Adipose tissue (tissue), 3 donors: Measurements from ENCODE around the gene SMARCB1. TPM values are rescaled to one million over a fixed set of nuclear protein-coding genes. Genes with fewer than 3 reads are reported as not detected.
"Not testable (repeated sequence)": the region's sequence is repeated elsewhere in the genome, so short reads cannot be mapped to it uniquely, and the experiment has no call there.

Experiments
- H3K27ac ChIP-seq: one replicate; pipeline ENCODE4 v1.5.1; 2013; ENCODE audit warnings: low read depth, low read length
- WGBS, 3 donors: extraction: QIAGEN DNeasy Blood & Tissue Kit; methylation state at CpG; one replicate each; pipeline ENCODE4 v1.1.7; 2013; 5-methylcytosine and 5-hydroxymethylcytosine counted together
- polyA plus RNA-seq, 3 donors: library from polyadenylated mRNA; stranded (reverse); fragments of 200-250 nt; gene quantifications; one replicate each; pipeline ENCODE4 v1.2.3, GENCODE V29; 2013
- donor health status: healthy with polysubstance abuse.
- donor health status: Bipolar disorder and iron deficiency.
- donor health status: healthy.

SMARCB1 gene
- polyA plus RNA-seq, 3 donors, result 33.5 to 50.1 (median 38.6) TPM

GRCh38 chr22:23847991-23848864, 61.5 kb downstream of the SMARCB1 start:
- no peak overlapping the region for H3K27ac ChIP-seq
- WGBS, 3 donors, result 83 to 85% (median 84%) methylated on average over 24 of the region's 24 CpGs

- WGBS, 3 donors, result 24 to 26% (median 25%) methylated on average over 59 to 62 of the region's 62 CpGs
- no peak overlapping the region for H3K27ac ChIP-seq
These were observed 62.5 kb downstream of the SMARCB1 start for GRCh38 chr22:23849009-23850006.

DNA sequence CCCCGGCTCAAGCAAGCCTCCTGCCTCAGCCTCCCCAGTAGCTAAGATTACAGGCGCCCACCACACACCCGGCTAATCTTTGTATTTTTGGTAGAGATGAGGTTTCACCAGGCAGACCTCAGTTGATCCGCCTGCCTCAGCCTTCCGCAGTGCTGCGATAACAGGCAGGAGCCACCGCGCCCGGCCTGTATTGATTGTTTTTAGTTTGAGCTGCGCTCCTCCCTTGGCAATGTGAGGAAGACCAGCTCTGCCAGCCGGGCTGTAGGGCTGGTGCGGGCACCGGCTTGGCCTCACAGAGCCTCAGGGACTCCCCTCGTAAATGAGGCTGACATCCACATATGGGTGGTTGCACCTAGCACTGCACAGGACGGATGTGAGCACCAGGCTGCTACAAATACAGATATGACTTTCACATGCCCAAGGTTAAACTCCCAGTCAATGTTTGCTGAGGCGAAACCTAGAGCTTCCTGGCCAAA, 63.4 kb downstream of the SMARCB1 start:
- H3K27ac ChIP-seq, result no peak overlapping the region
- 29 to 86% (median 82%) methylated on average over 16 of the region's 16 CpGs for WGBS, 3 donors

DNA sequence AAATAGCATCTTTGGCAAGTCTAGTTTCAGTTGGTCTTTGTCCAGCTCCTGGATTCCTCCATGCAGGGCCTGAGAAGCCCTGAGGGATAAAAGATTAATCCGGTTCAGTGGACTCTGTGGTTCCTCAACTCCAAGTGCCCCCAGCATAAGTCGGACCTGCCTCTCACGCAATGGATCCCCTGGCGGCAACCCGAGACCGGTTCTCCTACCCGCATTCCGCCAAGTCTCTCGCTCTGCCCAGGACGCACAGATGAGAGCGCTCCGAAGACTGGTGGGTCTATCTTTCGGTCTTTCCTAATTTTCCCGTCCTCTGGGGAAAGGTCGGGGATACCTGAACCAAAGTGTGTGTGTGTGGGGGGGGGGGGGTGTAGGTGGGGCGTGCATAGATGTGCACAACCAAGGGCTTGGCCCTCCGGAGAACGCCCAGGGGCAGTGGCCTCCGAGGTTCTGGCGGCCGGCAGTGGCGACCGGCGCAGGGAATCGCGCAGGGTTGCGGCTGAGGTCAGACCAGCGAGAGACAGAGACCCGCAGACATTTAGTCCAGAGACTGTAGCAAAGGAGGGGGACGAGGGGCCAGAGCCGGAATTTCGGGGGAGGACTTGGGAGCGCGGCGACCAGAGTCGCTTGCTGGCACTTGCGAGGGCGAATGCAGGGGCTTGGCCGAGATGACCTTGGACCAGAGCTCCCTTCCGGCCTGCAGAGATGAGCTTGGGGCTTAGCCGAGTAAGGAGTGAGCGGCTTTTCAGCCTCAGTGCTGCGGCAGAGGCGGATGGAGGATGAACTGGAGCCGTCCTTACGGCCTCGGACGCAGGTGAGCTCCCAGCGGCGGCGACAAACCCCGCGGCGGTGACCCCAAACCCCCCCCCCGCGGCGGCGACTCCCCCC, 70.2 kb downstream of the SMARCB1 start:
- peak overlapping the region; percentile 64 for H3K27ac ChIP-seq
- 4 to 7% (median 6%) methylated on average over 56 to 58 of the region's 58 CpGs for WGBS, 3 donors

- 0 to 1% (median 1%) methylated on average over 58 to 60 of the region's 60 CpGs for WGBS, 3 donors
- H3K27ac ChIP-seq, result peak within 1 kb of the TSS; percentile 64
These were observed 71.1 kb downstream of the SMARCB1 start, which contains the start of gene SLC2A11 for GRCh38 chr22:23857606-23858483. TSS of gene SLC2A11 (plus strand) at chr22:23857875. CDS start at chr22:23858000, 125 bp downstream.

DNA sequence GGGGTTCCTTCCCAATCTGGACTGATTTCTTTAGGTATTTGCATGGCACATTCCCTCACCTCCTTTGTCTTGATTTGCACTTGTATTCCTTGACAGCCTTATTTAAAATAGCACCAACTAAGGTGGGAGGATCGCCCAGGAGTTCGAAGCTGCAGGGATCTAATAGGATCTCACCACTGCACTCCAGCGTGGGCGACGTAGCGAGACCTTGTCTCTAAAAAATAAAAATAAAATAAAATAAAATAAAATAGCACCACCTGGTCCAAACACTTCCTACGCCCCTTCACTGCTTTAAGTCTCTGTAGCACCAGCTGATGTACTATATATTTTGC, 71.7 kb downstream of the SMARCB1 start:
- 53 to 68% (median 64%) methylated on average over 7 of the region's 7 CpGs for WGBS, 3 donors
- H3K27ac ChIP-seq, result no peak overlapping the region

DNA sequence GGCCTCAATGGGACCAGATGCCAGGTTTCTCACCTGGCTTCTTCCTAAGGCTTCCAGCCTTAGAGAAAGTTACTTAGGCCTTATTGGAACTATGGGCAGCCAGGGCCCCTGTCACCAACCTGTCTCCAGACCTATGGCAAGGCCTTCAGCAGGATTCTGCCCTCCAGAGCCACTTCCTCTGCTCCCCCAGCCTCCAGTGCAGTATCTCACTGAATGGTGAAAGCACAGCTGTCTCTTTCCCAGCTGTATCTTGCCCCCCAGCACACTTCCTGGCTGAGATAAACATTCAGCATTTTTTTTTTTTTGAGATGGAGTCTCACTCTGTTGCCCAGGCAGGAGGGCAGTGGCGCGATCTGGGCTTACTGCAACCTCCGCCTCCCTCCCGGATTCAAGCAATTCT, 72.4 kb downstream of the SMARCB1 start:
- 43 to 97% (median 95%) methylated on average over 4 of the region's 4 CpGs for WGBS, 3 donors
- H3K27ac ChIP-seq, result no peak overlapping the region

DNA sequence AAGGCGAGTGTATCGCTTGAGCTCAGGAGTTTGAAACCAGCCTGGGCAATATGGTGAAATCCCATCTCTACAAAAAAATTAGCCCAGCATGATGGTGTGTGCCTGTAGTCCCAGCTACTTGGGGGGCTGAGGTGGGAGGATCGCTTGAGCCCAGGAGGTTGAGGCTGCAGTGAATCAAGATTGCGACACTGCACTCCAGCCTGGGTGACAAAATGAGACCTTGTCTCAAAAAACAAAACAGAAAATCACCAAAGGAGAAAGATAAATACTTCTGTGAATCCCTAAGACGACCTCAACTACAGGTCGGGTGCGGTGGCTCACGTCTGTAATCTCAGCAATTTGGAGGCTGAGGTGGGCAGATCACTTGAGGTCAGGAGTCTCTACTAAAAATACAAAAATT, 73.4 kb downstream of the SMARCB1 start:
- 88 to 97% (median 97%) methylated on average over 8 of the region's 8 CpGs for WGBS, 3 donors
- not testable (repeated sequence) for H3K27ac ChIP-seq

DNA sequence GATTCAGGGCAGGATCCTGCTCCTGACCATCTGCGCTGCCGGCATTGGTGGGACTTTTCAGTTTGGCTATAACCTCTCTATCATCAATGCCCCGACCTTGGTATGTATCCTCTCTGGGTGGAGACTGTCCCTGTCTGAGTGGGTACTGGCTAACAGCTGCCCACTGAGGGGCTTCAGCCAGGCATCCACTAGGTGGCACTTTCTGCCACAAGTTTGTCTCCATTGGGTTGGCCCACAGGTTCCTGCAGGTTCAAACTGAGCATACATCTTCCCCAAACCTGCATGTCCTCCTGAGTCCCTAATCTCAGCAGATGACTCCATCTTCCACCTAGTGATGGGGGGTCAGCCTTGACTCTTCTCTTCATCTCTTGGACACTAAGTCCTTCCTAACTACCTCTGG, 75.3 kb downstream of the SMARCB1 start:
- 63 to 88% (median 75%) methylated on average over 3 of the region's 3 CpGs for WGBS, 3 donors
- H3K27ac ChIP-seq, result no peak overlapping the region

DNA sequence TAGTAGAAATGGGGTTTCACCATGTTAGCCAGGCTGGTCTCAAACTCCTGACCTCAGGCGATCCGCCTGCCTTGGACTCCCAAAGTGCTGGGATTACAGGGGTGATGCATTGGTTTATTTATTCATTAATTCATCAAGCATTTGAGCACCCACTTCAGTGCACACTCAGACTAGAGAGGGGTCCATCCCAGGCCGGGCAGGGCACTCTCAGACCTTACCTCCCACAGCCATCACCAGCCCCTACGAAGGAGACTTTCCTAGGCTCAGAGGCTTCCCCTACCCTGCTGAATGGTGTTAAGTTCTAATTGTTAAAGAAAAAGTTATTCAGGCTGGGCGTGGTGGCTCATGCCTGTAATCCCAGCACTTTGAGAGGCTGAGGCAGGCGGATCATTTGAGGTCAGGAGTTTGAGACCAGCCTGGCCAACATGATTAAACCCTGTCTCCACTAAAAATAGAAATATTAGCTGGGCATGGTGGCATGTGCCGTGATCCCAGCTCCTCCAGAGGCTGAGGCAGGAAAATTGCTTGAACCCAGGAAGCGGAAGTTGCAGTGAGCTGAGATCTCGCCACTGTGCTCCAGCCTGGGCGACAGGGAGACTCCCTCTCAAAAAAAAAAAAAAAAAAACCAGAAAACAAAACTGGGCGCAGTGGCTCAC, 77.9 kb downstream of the SMARCB1 start:
- not testable (repeated sequence) for H3K27ac ChIP-seq
- 68 to 81% (median 68%) methylated on average over 10 to 11 of the region's 11 CpGs for WGBS, 3 donors

GRCh38 chr22:23868580-23868979, 81.8 kb downstream of the SMARCB1 start:
- 88 to 95% (median 92%) methylated on average over 4 of the region's 4 CpGs for WGBS, 3 donors

GRCh38 chr22:23874871-23875270, 88.1 kb downstream of the SMARCB1 start:
- 88 to 94% (median 91%) methylated on average over 4 of the region's 4 CpGs for whole genome bisulfite sequencing, 3 donors
- H3K27ac ChIP-seq, result no peak overlapping the region

More at GRCh38 chr22:23868580-23868979, 81.8 kb downstream of the SMARCB1 start:
- H3K27ac ChIP-seq, result no peak overlapping the region

DNA sequence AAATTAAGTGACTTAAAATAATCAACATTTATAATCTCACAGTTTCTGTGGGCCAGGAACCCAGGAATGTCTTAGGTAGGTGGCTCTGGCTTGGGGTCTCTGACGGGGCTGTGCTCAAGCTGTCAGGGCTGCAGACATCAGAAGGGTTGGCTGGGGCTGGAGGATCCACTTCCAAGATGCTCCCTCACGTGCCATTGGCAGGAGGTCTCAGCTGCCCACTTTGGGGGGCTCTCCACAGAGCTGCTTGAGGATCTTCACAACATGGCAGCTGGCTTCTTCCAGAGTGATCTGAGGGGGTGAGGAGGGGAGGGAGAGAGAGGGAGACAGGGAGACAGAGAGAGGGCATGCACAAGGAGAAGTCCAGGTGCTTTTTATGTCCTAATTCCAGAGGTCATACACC, 89.0 kb downstream of the SMARCB1 start:
- H3K27ac ChIP-seq, result no peak overlapping the region
- WGBS, 3 donors, result 89 to 97% (median 92%) methylated on average over 2 of the region's 2 CpGs

- no peak overlapping the region for H3K27ac ChIP-seq
- 90 to 95% (median 94%) methylated on average over 8 of the region's 8 CpGs for WGBS, 3 donors
These were observed 90.8 kb downstream of the SMARCB1 start for GRCh38 chr22:23877566-23877965.

DNA sequence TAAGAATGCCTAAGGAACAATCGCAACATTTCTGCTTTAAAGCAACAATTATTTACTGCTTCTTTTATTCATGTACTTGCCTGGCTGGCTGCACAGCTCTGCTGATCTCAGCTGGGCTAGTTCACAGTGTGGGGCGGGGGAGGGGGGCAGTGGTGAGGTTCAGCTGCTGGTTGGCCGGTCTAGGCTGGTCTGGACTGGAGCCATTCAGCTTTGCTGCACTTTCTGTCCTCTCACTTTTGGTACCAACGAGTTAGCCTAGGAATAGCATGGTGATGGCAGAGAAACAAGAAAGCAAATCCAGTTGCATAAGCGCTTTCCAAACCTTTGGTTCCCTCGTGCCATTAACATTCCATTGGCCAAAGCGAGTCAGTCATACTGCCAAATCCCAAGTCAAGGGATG, 91.5 kb downstream of the SMARCB1 start:
- no peak overlapping the region for H3K27ac ChIP-seq
- WGBS, 3 donors, result 80 to 93% (median 92%) methylated on average over 7 of the region's 7 CpGs

GRCh38 chr22:23882370-23882769, 95.6 kb downstream of the SMARCB1 start:
- no peak overlapping the region for H3K27ac ChIP-seq

GRCh38 chr22:23883658-23884057, 96.9 kb downstream of the SMARCB1 start:
- 95 to 98% (median 96%) methylated on average over 9 of the region's 9 CpGs for WGBS, 3 donors
- H3K27ac ChIP-seq, result no peak overlapping the region

More at GRCh38 chr22:23882370-23882769, 95.6 kb downstream of the SMARCB1 start:
- 87 to 93% (median 89%) methylated on average over 19 to 20 of the region's 20 CpGs for WGBS, 3 donors
